HEK293T (cell line): ENCODE data around the gene DUSP22.

ENCODE experiments used
- CTCF ChIA-PET: fragments of 350-600 bp; formaldehyde crosslinking; extraction: SDS; loops from one replicate; lab custom pipeline; 2021; ENCODE audit warnings: antibody characterized with exemption, inconsistent platforms; lab: Yijun Ruan, JAX
- POLR2A ChIA-PET: fragments of 350-600 bp; formaldehyde crosslinking; extraction: SDS; loops from one replicate; lab custom pipeline; 2020; ENCODE audit warnings: antibody characterized with exemption, inconsistent platforms; lab: Yijun Ruan, JAX
- DNase-seq: peaks from one replicate; pipeline ENCODE4 v3.0.0; 2012; ENCODE audit warnings: mixed read lengths; ENCODE audit errors: extremely low spot score
- ARNT ChIP-seq: fragments of 450-650 bp; IDR thresholded peaks from 2 replicates; pipeline ENCODE4 v1.6.1; 2017; ENCODE audit warnings: mild to moderate bottlenecking
- BHLHE40 ChIP-seq: fragments of 450-650 bp; IDR thresholded peaks from 2 replicates; pipeline ENCODE4 v1.6.1; 2016; ENCODE audit warnings: mild to moderate bottlenecking, moderate library complexity, borderline replicate concordance
- CTBP1 ChIP-seq: fragments of 450-650 bp; IDR thresholded peaks from 2 replicates; pipeline ENCODE4 v1.6.1; 2016; ENCODE audit warnings: borderline replicate concordance
- ELF4 ChIP-seq: fragments of 450-650 bp; IDR thresholded peaks from 2 replicates; pipeline ENCODE4 v1.6.1; 2017; ENCODE audit warnings: antibody characterized with exemption
- FOXA1 ChIP-seq: fragments of 450-650 bp; IDR thresholded peaks from 2 replicates; pipeline ENCODE4 v1.6.1; 2016; ENCODE audit warnings: mild to moderate bottlenecking
- FOXK2 ChIP-seq: fragments of 450-650 bp; IDR thresholded peaks from 2 replicates; pipeline ENCODE4 v1.6.1; 2016; ENCODE audit warnings: mild to moderate bottlenecking
- FOXM1 ChIP-seq: fragments of 450-650 bp; IDR thresholded peaks from 2 replicates; pipeline ENCODE4 v1.6.1; 2017; ENCODE audit warnings: mild to moderate bottlenecking, borderline replicate concordance
- HDGF ChIP-seq: fragments of 450-650 bp; IDR thresholded peaks from 2 replicates; pipeline ENCODE4 v1.6.1; 2017; ENCODE audit warnings: antibody characterized with exemption, borderline replicate concordance
- L3MBTL2 ChIP-seq: fragments of 450-650 bp; conservative IDR thresholded peaks from 2 replicates; pipeline ENCODE4 v1.6.1; 2016; ENCODE audit warnings: mild to moderate bottlenecking
- LEF1 ChIP-seq: fragments of 450-650 bp; IDR thresholded peaks from 2 replicates; pipeline ENCODE4 v1.6.1; 2017; ENCODE audit warnings: mild to moderate bottlenecking, borderline replicate concordance
- NFRKB ChIP-seq: fragments of 450-650 bp; IDR thresholded peaks from 2 replicates; pipeline ENCODE4 v1.6.1; 2016; ENCODE audit warnings: mild to moderate bottlenecking, moderate library complexity
- SP1 ChIP-seq: fragments of 450-650 bp; IDR thresholded peaks from 2 replicates; pipeline ENCODE4 v1.6.1; 2017
- SUZ12 ChIP-seq: fragments of 450-650 bp; IDR thresholded peaks from 2 replicates; pipeline ENCODE4 v1.6.1; 2016; ENCODE audit warnings: mild to moderate bottlenecking
- TARDBP ChIP-seq: fragments of 450-650 bp; IDR thresholded peaks from 2 replicates; pipeline ENCODE4 v1.6.1; 2016
- ZNF384 ChIP-seq: fragments of 450-650 bp; IDR thresholded peaks from 2 replicates; pipeline ENCODE4 v1.6.1; 2016
- TF ChIP-seq, protein P1 (sequence below): fragments of 450-650 bp; IDR thresholded peaks from 2 replicates; pipeline ENCODE4 v1.6.1; 2016

DUSP22 gene

DNA sequence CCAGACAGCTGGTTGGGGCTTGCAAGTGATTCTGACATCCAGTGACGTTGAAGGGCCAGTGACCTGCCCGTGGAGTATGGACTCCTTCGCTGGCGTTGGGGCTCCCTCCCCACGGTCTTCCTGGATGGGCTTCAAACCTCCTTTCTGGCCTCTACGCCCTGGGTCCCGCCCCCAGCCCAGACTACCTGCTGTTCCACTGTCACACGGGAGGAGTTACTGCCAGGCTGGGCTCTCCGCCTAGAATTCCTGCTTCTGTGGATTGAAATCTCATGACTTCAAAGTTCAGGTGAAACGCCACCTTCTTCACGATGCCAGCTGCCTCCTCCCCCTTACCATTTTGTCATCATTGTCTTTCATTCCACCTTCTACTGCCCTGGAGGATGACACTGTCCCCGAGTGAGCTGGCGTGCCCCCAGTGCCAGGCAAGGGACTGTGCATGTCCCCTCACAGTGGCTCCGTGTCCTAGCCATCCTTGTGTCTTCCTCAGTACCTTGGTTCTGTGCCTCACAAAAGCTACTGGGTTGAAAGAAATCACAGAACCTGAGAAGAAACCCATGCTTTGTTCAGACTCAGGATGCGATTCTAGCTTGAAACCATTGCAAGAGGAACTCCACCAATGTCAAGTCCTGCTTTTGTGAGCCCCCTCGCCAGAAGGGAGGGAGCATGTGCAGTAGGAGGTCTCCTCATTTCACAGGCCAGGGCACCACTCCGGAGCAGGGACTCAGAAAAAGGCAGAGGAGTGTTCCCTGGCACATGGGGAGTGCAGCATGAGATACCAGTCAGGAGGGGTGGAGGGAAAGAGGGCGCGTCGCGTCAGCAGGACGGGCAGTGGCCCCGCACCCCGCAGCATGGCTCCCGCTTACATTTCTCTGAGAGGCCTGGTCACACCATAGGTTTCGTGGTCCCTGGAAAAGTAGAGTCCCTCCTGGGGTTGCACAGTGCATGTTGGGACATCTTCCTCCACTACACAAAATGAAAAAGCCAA is 88.2 kb downstream of the DUSP22 start:
- TF ChIP-seq SUZ12 = no peak
- no peak for TF ChIP-seq FOXM1
- TF ChIP-seq, protein P1, sequence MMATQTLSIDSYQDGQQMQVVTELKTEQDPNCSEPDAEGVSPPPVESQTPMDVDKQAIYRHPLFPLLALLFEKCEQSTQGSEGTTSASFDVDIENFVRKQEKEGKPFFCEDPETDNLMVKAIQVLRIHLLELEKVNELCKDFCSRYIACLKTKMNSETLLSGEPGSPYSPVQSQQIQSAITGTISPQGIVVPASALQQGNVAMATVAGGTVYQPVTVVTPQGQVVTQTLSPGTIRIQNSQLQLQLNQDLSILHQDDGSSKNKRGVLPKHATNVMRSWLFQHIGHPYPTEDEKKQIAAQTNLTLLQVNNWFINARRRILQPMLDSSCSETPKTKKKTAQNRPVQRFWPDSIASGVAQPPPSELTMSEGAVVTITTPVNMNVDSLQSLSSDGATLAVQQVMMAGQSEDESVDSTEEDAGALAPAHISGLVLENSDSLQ = no peak
- no peak for TF ChIP-seq ELF4
- no peak for TF ChIP-seq CTBP1
- no peak for TF ChIP-seq L3MBTL2
- ChIA-PET CTCF (no interaction called here), POLR2A (no interaction called here)
- DNase-seq = no peak

DNA sequence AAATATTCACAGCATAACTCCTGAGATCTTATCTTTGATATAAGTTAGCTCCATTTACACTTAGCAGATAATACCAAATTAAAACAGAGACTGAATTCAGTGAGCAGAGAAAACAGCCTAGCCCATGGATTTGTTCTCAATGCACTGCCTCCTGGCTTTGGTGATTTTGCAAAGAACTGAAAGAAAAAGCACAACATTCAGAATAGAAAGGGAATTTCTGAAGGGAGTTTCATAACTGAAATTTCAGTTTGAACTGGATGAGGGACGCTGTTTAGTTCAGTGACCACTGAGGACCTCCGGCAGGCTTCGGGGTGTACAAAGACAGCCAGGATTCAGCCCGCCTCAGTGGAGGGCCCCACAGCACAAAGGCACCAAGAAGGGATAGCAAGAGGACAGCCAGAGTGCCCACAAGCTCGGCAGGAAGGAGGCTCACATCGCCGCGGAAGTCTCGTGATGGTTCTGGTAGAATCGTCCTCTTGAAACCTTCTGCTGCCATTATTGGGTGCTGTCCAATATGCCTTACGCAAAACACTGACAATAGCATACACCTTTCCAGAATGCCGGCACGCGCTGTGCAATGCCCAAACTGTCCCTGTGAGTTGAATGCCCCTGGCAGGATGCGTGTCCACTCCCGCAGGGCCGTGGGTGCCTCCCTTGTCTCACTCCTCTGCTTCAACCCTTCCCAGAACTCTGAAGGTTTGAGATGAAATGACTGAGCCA is 89.6 kb downstream of the DUSP22 start:
- ChIA-PET POLR2A (no interaction called here), CTCF (no interaction called here)
- DNase-seq = no peak
- TF ChIP-seq ELF4 (no peak), LEF1 (no peak), NFRKB (no peak), ZNF384 (no peak), FOXM1 (no peak), FOXA1 (no peak), ARNT (no peak), FOXK2 (no peak), SUZ12 (no peak), TARDBP (no peak), SP1 (no peak), BHLHE40 (no peak), L3MBTL2 (no peak)
- TF ChIP-seq, protein P1 = no peak

DNA sequence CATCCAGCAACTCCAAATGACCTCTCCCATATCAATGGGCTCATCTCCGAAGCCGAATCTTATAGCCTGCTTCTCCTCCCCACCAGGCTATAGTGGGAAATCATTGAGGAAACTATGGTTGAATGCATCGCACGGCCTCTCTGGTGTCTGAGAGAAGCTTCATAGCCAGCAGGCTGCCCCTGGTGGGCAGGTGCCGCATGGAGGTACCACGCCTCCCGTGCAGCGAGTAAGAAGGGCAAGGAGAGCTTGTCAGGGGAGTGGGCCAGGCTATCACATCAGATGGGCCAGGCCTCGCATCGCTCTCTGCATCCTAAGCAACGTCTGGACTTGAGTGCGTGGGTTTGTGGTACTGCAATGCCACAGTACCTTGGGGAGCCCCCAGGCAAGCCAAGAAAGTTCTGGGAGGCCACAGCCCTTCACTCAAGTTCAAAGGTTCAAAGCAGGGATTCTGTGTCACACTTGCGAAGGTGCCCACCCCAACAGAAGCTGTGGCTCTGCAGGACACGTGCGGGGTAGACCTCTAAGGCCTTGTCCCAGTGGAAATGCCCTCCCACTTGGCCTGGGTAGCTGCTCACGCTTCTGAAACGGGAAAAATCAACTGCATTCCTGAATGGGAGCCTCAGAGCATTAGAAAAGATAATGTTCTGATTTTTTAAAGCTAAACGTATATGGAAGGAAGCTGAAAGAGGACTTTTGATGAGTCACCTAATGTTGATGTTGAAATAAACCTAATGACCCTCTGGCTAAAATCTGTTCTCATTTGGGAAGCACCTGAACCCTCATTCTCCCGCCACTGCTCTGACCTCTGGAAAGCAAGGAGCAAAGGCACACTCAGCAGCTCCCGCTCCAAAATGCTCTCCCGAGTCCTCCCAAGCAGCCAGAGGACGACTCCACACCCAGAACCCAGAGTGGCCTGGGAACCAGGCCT is 90.9 kb downstream of the DUSP22 start:
- ChIA-PET POLR2A (no interaction called here), CTCF (interaction anchor here (1.1 kb wide), 1 partner anchor 193 kb away, joined by 3 read pairs; no protein-coding TSS in a partner anchor)
- no peak for DNase-seq
- TF ChIP-seq BHLHE40 (no peak), SP1 (no peak), TARDBP (no peak), HDGF (no peak), ZNF384 (no peak), ARNT (no peak), FOXK2 (no peak), FOXA1 (no peak), SUZ12 (no peak), ELF4 (no peak), FOXM1 (no peak), NFRKB (no peak), CTBP1 (no peak), L3MBTL2 (no peak), LEF1 (no peak)
- TF ChIP-seq, protein P1 = no peak

DNA sequence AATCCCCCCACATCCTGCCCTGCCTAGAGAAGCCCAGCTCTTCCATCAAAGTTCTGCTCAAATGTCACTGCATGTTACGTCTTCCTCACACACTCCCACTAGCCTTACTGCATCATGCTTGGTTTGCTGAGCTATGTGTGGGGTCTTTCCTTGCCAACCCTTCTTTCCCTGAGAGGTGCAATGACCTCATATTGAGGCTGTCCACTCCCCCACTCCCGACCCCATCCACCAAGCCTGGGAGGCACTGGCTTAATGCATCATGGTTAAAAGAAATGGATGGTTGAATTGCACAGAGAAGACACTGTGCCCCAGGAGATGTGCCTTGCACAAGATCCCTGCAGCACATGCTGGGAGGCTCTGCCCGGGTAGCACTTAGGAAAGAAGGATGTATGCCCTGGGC is 91.6 kb downstream of the DUSP22 start:
- ChIA-PET CTCF (interaction anchor here (1.1 kb wide), 1 partner anchor 194 kb away, joined by 3 read pairs; no protein-coding TSS in a partner anchor), POLR2A (no interaction called here)
- DNase-seq = no peak
- TF ChIP-seq CTBP1 (no peak), BHLHE40 (no peak)

DNA sequence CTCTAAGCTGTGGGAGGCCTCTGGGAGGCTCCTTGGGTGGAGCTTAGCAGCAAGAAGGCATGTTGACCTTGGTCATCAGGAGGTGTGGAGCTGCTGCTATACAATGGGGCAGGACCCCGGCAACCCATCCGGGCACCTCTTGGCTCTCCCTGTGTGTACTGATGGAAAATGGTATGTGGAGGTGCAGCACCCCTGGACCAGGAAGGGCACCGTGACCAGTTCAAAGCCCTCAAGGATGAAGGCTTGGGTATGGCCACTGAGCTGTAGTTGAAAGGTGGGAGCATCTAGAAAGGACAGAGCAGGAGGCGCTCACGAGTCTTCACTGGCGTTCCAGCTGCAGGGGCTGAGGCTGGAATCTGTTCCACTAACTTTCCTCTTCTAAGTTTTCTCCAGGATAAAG is 92.6 kb downstream of the DUSP22 start:
- POLR2A ChIA-PET = no interaction called here
- DNase-seq = no peak
- no peak for TF ChIP-seq ZNF384
- TF ChIP-seq, protein P1 = no peak
- no peak for TF ChIP-seq ELF4
- TF ChIP-seq FOXA1 = no peak
- TF ChIP-seq CTBP1 = no peak
- no peak for TF ChIP-seq BHLHE40
- CTCF ChIA-PET = no interaction called here
